Activated CD4-positive, alpha-beta T cell treated with anti-CD3 and anti-CD28 coated beads, Interleukin-2, amount 50 U/mL, for 48 hours (primary cell): ENCODE data around the gene ABCC5.
A peak's percentile ranks its signal among the peaks of the same experiment; 100 is the strongest.

Source experiments
- DNase-seq, 2 experiments: peaks; one replicate each; pipeline ENCODE4 v3.0.0-alpha.2; 2020

ABCC5 gene

DNA sequence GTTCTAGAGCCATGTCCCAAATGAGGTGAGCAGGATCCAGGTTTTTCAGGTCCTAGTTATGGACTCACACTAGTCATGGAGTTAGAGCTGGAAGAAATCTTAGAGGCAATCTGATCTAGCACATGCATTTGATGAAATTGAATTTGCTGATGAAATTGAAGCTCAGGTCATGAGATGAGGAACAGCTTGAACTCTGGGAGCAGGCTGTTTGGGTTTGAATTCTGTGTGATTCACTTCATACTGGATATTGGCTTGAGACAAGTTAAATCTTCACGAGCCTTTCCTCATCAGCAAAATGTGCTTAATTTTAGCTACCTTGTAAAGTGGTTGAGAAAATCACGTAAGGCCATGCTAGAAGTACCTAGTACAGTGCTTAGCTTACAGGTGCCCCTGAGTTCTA is 99.5 kb downstream of the ABCC5 start:
- DNase-seq = no peak

DNA sequence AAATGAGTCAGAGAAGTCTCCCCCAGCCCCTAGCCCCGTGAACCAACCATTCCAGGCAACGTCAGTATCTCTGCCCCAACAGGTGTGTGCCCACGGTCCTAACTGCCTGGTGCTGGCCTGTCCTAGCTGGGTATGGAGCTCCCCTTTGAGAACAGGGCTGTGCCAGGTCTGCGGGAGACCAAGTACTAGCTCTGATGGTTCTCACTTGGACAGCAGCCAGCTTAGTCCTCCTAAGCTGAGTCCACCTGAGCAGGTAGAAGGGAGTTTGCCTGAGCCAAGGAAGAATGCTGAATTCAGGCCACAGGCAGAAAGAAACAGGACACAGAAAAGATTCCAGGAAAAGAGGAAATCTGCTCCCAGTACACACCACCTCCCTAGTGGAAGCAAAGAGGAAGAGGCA is 99.9 kb downstream of the ABCC5 start:
- DNase-seq = no peak

DNA sequence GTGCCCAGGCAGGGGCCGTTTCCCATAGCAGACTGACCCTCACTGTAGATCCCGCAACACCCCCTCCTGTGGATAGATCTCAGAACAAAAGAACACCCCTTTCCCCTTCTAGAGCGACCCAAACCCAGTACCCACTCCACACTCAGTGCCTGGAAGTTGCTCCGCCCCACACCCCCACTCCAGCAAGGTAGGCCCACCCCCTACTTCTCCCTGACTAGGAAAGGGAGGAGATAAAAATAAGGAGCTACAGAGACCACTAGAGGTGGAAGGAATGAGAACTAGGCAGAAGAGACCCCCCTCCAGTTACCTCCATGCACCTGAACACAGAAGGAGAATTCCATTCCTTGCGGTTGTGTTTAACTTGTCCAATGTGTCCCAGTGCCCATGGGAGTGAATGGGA is 102.8 kb downstream of the ABCC5 start:
- DNase-seq = no peak

DNA sequence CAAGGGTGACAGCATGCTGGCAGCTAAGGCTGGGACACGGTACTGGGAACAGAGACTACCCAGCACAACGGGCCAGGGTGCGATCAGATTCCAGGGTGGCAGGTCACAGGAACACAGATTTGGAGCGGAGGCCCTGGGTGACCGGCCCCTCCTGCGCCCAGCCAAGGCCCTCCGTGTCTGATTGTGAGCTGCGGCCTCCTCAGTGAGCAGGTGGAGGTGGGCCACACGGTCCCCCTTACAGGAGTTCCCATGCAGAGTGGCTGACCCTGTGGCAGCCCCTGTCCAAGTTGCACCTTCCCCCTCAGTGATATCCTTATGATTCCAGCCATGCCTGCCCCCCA is 104.1 kb downstream of the ABCC5 start:
- DNase-seq = no peak

DNA sequence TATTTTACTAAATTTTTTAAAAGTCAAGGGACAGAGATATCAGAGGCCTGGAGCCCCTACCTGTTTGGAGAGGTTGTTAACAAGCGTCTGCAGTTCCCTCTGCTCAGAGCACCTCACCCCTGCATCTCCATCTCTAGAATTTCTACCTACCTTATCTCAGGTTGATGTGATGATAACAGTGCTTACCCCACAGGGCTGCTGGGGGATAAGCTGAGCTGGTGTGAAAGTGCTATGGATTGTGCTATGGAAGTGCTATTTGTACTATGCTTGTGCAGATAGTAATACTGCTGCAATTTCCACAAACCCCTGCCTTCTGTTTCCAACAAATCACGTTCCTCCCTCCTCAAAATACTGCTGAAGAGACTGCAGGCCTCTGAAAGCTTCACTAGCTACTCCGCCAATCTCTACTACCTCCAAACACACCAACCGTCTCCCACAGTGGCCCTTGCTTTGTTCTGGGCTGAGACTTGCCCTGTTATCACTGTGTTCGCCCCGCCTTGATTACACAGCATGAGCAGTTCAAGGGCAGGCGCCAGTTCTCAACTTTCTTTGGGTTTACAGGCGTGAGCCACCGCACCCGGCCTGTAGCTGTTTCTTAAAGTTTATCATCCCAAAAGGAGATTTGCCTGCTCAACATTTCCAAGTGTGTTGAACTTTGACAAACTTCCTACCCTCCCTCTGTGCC is 104.6 kb downstream of the ABCC5 start:
- DNase-seq = no peak

DNA sequence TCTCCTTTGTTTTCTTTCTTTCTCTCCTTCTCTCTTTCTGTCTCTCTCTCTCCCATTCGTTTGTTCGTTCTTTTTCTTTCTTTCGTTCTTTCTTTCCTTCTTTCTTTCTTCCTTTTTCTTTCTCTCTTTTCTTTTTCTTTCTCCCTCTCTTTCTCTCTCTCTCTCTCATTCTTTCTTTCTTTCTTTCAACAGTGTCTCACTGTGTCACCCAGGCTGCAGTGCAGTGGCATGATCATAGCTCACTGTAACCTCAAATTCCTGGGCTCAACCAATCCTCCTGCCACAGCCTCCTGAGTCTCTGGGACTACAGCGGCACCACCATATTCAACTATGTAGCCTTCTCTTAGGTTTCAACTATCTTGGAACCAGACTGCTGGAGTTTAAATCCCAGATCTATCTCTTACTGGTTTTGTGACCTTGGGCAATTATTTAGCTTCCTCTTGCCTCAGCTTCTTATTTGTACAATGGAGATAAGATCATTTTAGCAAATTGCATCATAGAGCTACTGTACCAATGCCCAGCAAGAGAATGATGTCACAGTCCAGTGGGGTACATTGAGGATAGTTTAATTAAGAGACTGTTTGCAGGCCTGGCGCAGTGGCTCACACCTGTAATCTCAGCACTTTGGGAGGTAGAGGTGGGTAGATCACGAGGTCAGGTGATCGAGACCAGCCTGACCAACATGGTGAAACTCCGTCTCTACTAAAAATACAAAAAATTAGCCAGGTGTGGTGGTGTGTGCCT is 105.7 kb downstream of the ABCC5 start:
- DNase-seq = no peak

DNA sequence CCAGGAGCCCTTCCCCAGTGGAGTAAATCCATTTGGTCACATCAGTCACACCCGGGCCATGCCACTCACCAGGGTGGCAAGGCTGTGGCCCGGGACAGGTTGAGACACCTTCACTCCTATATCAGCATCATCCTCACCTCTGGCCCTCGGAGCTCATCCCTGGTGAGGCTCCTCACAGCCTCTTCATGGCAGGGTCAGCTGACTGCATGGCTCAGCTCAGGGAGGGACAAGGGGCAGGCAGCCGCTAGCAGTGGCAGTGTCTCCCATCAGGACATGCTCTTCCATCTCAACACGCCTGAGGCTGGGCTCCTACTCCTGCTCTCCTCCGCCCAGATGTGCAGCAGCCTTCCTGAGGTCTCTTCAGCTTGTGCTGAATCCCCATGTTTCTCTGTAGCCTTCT is 106.6 kb downstream of the ABCC5 start:
- no peak for DNase-seq

DNA sequence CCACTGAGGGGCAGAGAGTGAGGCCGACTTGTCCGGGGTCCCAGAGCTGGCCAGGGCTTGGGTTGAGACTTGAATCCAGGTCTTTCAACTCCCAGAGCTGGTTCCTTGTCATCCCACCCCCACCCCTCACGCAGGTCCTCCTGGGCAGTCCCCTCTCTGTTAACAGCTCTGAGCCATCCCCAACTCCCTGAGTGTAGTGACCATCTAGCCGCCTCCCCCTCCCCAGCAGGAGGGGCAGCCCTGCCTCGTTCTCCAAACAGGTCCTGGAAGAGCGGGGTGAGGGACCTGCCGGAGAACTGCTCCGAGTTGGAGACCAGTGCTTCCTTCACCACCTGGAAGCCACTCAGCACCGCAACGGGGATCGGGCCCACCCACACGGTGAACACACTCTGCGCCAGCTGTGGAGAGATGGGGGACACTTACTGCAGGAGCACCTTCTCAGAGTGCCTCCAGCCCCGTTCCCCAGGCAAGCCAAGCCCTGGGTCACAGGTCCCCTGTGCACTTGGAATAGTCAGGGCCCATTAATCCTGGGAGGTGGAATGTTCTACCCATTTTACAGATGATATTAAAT is 108.6 kb downstream of the ABCC5 start:
- DNase-seq = no peak

DNA sequence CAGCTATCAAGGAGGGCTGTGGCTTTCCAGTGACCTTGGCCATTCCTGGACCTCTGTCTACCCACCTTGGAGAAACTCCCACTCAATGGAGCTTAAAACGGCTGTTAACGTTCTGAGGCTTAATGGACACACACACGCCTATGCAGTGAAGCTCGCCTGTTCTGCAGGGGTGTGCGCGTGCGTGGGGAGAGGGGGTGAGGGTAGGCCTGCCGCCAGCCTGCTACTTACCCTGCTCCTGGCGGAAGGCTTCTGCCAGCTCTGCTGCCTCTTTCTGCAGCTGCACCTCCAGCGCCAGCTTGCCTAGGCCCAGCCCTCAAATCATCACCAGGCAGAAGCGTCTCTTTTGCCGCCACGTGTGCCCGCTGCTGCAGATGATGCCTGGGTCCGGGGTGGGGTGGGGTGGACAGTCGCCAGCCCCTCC is 109.8 kb downstream of the ABCC5 start:
- DNase-seq = no peak

DNA sequence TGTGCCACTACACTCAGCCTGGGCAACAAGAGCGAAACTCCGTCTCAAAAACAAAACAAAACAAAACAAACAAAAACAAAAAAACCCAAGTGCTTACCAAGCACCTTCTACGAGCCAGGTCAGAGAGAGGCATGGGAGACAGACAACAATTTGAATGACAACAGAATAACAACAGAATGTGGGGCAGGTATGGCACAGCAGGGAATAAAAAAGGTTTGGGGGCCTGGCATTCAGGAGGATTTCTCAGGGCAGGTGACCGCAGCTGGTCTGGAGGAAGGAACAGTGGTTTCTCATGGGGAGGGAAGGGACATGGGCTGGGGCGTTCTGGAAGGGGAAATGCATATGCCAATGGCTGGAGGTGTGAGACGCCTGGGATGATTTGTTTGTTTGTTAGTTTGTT is 110.5 kb downstream of the ABCC5 start:
- DNase-seq = no peak

DNA sequence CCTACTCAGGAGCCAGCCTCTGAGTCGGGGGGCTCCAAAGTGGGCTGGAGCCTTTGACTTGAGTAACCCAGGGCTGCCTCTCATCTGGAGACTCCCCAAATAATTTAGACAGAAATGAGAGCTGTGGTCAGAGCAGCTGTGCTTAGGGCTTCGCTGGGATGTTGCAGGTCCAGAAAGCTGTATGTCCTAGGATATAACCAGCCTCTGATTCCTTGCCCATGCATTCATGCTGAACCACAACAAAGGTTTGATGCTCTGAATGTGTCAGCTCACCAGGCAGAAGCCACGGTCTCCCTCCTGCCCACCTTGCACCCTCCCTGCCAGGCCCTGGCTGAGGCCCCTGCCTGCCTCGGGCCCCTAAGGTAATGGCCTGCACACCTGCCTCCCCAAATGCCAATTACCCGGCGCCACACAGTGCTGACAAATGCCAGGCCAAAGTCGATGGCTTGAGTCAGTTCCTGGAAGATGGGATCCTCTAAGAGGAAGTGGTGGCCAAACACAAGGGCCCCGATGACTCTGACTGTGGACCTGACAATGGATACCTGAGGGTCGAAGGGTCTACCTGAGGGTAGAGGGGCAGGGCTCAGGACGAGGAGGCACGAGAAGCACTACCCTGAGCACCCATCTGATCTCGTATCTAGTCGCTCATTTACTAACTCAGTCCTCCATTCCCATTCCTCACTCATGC is 111.3 kb downstream of the ABCC5 start:
- no peak for DNase-seq

DNA sequence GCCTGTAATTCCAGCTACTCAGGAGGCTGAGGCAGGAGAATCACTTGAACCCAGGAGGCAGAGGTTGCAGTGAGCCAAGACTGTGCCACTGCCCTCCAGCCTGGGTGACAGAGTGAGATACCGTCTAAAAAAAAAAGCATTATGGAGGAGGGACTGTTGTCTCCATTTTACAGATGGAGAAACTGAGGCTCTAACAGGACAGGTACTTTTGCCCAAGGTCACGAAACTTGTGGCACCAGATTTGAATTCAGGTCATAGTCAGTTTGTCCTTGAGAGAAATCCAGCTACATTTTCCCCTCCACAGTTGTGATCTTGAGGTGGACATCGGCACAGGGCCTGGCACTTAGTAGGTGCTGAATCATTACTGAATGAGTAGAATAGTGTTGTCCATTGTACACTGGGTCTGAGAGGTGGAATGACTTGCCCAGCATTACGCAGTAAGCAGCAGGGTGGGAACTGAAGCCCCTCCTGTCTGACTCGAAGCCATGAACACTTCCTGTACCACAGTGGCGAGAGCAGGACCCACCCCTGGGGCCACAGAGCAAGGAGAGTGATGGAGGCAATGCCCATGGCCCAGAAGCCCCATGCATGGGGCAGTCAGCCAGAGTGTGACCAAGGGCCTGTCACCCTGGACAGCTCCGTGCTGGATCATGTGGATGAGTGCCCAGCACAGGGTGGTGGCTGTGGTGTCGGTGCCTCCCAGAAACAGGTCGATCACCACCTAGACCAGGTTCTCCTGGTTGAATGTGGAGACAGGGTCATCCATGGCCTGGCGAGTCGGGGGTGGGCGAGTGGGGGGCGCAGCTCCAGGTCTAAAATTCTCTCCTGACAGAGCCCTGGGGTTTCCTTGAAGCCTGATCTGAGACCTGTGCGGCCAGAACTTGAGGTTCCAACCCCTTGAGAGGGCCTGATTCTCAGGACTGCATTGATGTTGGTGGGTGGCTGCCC is 112.6 kb downstream of the ABCC5 start:
- DNase-seq = no peak

DNA sequence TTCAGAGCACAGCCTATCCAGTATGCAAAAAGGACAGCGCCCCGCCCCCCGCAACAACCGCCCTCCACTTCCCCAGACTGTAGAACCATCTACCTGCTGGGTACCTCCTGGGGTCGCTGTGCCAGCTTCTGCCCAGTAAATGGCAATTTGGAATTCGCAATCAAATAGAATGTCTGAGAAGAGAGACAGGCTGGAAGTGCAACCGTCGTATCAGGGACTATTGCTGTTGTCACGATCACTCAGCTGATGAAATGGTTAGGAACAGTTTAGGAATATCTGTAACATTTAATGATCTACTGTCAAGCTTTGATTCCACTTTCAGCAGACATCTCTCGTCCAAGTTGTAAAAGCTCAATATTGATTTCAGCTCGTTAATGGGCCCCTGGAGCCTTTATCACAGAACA is 119.7 kb downstream of the ABCC5 start:
- DNase-seq = no peak

DNA sequence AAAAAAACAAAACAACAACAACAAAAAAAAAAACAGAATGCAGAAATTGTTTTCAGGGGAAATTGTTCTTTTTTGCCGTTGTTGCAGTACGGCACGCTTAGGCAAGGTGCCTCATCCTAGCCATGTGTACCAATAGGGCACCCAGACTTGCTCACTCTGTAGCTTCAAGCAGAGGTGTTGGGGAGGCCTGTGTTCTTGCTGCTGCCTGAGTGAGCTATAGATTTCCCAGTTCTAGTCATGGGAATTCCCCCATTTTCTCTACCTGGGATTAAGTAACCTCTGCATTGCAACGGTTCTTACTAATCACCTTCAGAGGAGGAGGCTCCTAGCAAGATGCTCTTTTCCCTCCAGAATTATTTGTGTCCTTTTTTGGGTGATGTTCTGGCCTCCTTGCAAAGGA is 120.1 kb downstream of the ABCC5 start:
- no peak for DNase-seq

DNA sequence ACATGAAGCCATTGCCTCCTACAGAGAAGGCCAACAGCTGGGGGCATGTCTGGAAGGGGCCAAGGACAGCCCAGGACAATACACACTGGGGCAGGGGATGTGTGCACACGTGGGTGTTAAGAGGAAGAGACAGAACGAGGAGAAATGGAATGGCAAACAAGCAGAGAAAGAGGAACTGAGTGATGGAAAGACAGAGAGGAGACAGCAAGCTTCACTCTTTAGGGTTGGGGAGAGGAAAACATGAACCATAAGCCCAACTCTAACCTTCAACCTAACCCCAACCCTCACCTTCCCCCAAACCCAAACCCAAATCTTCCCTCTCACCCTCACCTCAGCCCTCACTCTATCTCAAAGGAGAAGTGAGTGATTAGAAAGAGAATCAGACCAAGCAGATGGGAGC is 121.1 kb downstream of the ABCC5 start:
- no peak for DNase-seq

DNA sequence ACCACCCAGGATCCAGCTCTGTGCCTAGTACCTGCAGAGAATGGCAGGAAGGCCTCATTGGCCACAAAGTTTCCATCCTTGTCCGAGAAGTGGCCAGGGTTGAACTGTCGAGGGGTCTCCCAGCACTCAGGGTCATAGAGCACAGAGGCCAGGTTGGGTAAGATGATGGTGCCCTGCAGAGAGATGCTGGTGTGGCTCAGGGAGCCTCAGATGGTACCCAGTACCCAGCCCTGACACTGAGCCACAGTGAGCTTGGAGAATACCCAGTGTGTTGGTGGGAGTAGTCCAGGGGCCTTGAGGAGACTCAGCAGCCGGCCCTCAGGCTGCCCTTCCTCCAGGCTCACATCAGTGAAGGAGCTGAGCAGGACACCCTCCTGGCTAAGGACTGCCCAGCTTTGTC is 121.5 kb downstream of the ABCC5 start:
- no peak for DNase-seq

DNA sequence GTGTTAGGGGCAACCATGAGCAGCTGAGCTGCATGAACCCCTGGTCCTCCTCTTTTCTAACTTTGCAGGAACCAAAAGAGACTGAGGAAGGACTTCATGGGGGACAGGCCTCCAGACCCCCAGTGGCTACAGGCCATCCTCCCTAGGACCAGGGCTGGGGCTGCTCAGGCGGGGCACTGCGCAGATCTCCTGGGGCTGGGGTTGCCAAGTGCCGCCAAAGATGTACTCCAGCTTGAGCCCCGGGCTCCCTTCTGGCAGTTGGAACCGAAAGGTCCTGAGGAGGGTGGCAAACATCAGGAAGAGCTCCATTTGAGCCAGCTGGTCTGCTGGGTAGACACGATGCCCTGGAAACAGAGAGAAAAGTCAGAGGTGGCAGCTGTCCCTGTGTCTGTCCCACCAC is 121.9 kb downstream of the ABCC5 start:
- no peak for DNase-seq

DNA sequence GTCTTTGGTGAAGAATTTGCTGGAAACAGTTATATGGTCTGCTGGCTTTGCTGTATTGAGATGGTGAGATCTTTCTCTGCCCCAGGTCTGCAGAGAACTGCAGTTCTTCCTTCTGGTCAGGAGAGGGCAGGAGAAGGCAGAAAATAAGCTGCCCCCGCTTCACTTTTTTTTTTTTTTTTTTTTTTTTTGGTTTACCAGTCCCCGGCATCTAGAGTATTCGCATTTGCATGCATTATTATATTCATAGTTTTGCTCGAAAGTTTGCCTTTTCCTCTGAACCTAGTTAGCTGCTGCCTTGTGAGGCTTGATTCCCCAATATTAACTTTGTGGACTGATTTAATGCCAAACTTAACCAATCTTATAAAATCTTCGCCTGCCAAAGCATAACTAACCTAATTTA is 122.4 kb downstream of the ABCC5 start:
- DNase-seq = peak in 1 of 2 experiments; percentile 25

DNA sequence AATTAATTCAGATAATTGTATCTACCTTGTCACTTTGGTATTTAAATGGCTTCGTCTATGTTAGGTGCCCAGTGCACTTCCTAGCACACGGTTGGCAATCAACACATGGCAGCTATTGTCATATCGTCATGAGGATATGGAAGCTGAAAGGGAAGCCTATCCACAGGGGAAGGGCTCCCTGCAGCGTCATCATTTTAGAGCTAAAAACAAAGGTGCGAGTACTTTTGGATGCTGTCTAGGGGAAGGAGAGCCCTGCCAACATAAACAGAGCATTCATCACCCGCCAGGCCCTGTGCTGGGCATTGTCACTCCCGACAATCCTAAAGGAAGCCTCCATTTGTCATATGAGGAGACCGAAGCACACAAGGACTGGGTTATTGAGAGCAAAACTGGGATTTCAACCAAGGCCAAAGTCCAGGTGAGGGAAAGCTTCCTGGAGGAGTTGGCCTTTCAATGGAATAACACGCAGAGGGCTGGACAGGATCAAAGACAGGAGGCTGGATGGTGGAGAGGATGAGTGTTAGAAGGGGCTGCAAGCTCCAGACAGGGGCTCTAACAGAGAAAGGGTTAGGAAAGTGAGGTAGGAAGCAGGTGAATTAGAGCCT is 125.0 kb downstream of the ABCC5 start:
- no peak for DNase-seq

DNA sequence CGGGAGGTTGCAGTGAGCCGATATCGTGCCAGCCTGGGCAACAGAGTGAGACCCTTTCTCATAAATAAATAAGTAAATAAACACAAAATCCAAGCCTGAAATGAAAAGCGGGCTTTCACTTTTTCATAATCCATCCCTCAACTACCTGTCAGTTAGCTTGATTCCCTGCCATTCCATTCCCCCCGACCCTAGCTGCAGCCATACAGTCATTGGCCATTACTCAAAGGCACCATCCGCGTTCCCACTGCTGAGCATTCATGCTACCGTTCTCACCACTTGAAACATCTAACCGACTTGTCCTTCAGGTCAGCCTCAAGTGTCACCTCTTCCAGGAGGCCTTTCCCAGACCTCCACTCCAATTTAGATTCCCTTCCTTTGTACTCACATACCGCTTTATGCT is 131.9 kb downstream of the ABCC5 start:
- DNase-seq = no peak

DNA sequence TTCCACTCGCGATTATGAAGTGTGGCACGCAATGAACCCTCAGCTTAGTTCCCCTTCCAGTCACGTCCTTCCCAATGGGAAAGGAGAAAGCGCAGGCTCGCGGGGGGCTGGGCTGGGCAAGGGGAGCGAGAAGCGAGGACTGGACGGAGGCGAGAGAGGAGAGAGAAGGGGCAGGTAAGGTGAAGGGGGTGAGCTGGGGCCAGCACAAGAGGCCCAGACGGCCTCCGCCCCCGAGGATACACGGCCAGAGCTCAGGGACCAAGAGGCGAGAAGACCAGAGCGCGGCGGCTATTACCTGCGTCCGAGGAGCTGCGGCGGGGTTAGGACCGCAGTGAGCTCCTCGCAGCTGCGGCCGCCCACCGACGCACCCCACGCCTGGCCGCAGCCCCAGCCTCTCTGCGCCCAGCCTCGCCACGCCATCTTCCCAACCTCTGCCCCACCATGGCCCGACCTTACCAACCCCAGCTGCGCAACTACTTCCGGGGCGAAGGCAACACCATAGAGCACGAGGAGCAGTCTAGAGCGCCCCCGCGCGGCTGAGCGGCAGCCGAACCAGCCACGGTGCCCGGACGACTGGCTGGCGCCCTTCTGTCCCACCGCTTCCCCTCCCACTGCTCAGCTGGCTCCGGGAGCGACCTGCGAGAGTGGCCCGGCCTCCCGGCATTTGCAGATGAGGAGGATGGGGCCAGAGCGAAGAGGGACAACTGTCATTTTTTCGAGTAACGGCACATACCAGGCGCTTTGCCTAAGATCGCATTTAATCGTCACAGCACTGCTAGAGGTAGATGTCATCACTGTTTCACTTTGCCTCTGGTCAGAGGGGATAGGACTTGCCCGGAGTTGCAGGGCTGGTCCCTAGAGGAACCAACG is 133.0 kb downstream of the ABCC5 start, which contains the start of gene PARL:
TSS of gene PARL (minus strand) at position 454 of the 870 bp plus-strand sequence. CDS start at position 420, 34 bp downstream.
- DNase-seq = peak; percentile 98
